HUES64 (cell line): ENCODE results near the gene PLCE1.

ENCODE experiments used
- H3K27ac ChIP-seq: 2 replicates; pipeline ENCODE4 v1.7.0; 2013; ENCODE audit warnings: low read depth, low read length, inconsistent platforms
- H3K27me3 ChIP-seq: 2 replicates; pipeline ENCODE4 v1.6.1; 2013; ENCODE audit warnings: mild to moderate bottlenecking, low read length; ENCODE audit not compliant: insufficient read depth
- H3K36me3 ChIP-seq: 2 replicates; pipeline ENCODE4 v1.6.1; 2013; ENCODE audit warnings: mild to moderate bottlenecking, low read length; ENCODE audit not compliant: insufficient read depth
- H3K4me1 ChIP-seq: 2 replicates; pipeline ENCODE4 v1.6.1; 2013; ENCODE audit warnings: mild to moderate bottlenecking, low read length, moderate library complexity; ENCODE audit not compliant: insufficient read depth
- H3K4me3 ChIP-seq: 2 replicates; pipeline ENCODE4 v1.5.1; 2013; ENCODE audit warnings: mild to moderate bottlenecking, low read length, moderate library complexity
- H3K9ac ChIP-seq: 2 replicates; pipeline ENCODE4 v1.6.1; 2013; ENCODE audit warnings: mild to moderate bottlenecking, low read depth, low read length
- H3K9me3 ChIP-seq: 2 replicates; pipeline ENCODE4 v1.6.1; 2013; ENCODE audit warnings: low read depth, low read length; ENCODE audit not compliant: insufficient read depth
- WGBS: fragments of 150-250, 120-280 bp; methylation state at CpG from one replicate; pipeline ENCODE4 v1.1.7; 2013; ENCODE audit warnings: missing lambda C conversion rate; 5-methylcytosine and 5-hydroxymethylcytosine counted together

PLCE1 gene

GRCh38 chr10:93995182-93995581 lies 1.5 kb downstream of the PLCE1 start:
- Histone ChIP-seq H3K9me3 (no peaks in the 10 kb centered on the region), H3K9ac (no peak overlapping the region), H3K36me3 (no peaks in the 10 kb centered on the region), H3K4me1 (peaks cover 24% of the 10 kb centered on the region; the same call in 1 of the 2 replicates), H3K27me3 (peaks cover 78% of the 10 kb centered on the region), H3K27ac (no peak overlapping the region), H3K4me3 (no peak overlapping the region)
- no CpG with 5 or more reads among the region's 1 CpG for WGBS

- Histone ChIP-seq H3K27me3 (peaks cover 73% of the 10 kb centered on the region), H3K36me3 (no peaks in the 10 kb centered on the region), H3K27ac (no peak overlapping the region), H3K4me3 (no peak overlapping the region), H3K9ac (no peak overlapping the region), H3K4me1 (peaks cover 23% of the 10 kb centered on the region; the same call in 1 of the 2 replicates), H3K9me3 (no peaks in the 10 kb centered on the region)
- 85% methylated on average over 9 of the region's 10 CpGs for WGBS
Measured at GRCh38 chr10:93995598-93996271, 2.0 kb downstream of the PLCE1 start.

- Histone ChIP-seq H3K4me1 (peaks cover 15% of the 10 kb centered on the region; the same call in 1 of the 2 replicates), H3K9me3 (no peaks in the 10 kb centered on the region), H3K36me3 (no peaks in the 10 kb centered on the region), H3K27ac (no peak overlapping the region), H3K4me3 (no peak overlapping the region), H3K27me3 (peaks cover 65% of the 10 kb centered on the region), H3K9ac (no peak overlapping the region)
- WGBS: 86% methylated on average over 3 of the region's 3 CpGs
Measured at GRCh38 chr10:93996551-93996950, 2.8 kb downstream of the PLCE1 start.

- Histone ChIP-seq H3K9ac (no peak overlapping the region), H3K4me3 (no peak overlapping the region), H3K27ac (no peak overlapping the region), H3K36me3 (no peaks in the 10 kb centered on the region), H3K9me3 (no peaks in the 10 kb centered on the region), H3K27me3 (peaks cover 55% of the 10 kb centered on the region), H3K4me1 (peaks cover 7% of the 10 kb centered on the region; the same call in 1 of the 2 replicates)
- 90% methylated on average over 2 of the region's 2 CpGs for WGBS
Measured at GRCh38 chr10:93997546-93997945, 3.8 kb downstream of the PLCE1 start.

GRCh38 chr10:93999401-93999851 lies 5.7 kb downstream of the PLCE1 start:
- Histone ChIP-seq H3K4me1 (0 out of 2 replicates have a peak, but pooled peaks cover 4% of the 10 kb centered on the region), H3K27ac (no peak overlapping the region)
- WGBS: 64% methylated on average over 11 of the region's 11 CpGs

GRCh38 chr10:94000638-94001415 lies 7.1 kb downstream of the PLCE1 start:
- Histone ChIP-seq H3K4me3 (no peak overlapping the region), H3K27ac (no peak overlapping the region), H3K36me3 (no peaks in the 10 kb centered on the region), H3K27me3 (peaks cover 23% of the 10 kb centered on the region), H3K9me3 (no peaks in the 10 kb centered on the region), H3K9ac (no peak overlapping the region), H3K4me1 (0 out of 2 replicates have a peak, but pooled peaks cover 4% of the 10 kb centered on the region)
- 66% methylated on average over 5 of the region's 5 CpGs for WGBS

More at GRCh38 chr10:93999401-93999851, 5.7 kb downstream of the PLCE1 start:
- H3K27me3 ChIP-seq: peaks cover 37% of the 10 kb centered on the region
- no peak overlapping the region for H3K4me3 ChIP-seq
- no peaks in the 10 kb centered on the region for H3K9me3 ChIP-seq
- H3K36me3 ChIP-seq: no peaks in the 10 kb centered on the region
- H3K9ac ChIP-seq: no peak overlapping the region

- no peaks in the 10 kb centered on the region for H3K9me3 ChIP-seq
- WGBS: 100% methylated on average over 1 of the region's 1 CpG
- H3K27ac ChIP-seq: no peak overlapping the region
- H3K4me1 ChIP-seq: 0 out of 2 replicates have a peak, but pooled peaks cover 4% of the 10 kb centered on the region
- no peak overlapping the region for H3K9ac ChIP-seq
- H3K4me3 ChIP-seq: no peak overlapping the region
- H3K27me3 ChIP-seq: peaks cover 17% of the 10 kb centered on the region
- H3K36me3 ChIP-seq: no peaks in the 10 kb centered on the region
Measured at GRCh38 chr10:94001416-94001810, 7.7 kb downstream of the PLCE1 start.

- Histone ChIP-seq H3K4me1 (peaks cover 9% of the 10 kb centered on the region), H3K27ac (no peak overlapping the region), H3K9ac (no peak overlapping the region), H3K27me3 (peaks cover 9% of the 10 kb centered on the region), H3K36me3 (no peaks in the 10 kb centered on the region), H3K4me3 (no peak overlapping the region), H3K9me3 (no peaks in the 10 kb centered on the region)
- WGBS: 87% methylated on average over 3 of the region's 3 CpGs
Measured at GRCh38 chr10:94002156-94002555, 8.4 kb downstream of the PLCE1 start.

- Histone ChIP-seq H3K4me1 (peaks cover 13% of the 10 kb centered on the region), H3K9ac (no peak overlapping the region), H3K27ac (no peak overlapping the region), H3K4me3 (no peak overlapping the region), H3K27me3 (no peaks in the 10 kb centered on the region), H3K9me3 (no peaks in the 10 kb centered on the region), H3K36me3 (no peaks in the 10 kb centered on the region)
- WGBS: 90% methylated on average over 3 of the region's 3 CpGs
Measured at GRCh38 chr10:94003488-94003887, 9.8 kb downstream of the PLCE1 start.

GRCh38 chr10:94005050-94005449 lies 11.3 kb downstream of the PLCE1 start:
- H3K4me1 ChIP-seq: peaks cover 10% of the 10 kb centered on the region
- H3K4me3 ChIP-seq: no peak overlapping the region
- WGBS: 89% methylated on average over 2 of the region's 2 CpGs

More at GRCh38 chr10:94005050-94005449, 11.3 kb downstream of the PLCE1 start:
- no peak overlapping the region for H3K27ac ChIP-seq
- H3K36me3 ChIP-seq: no peaks in the 10 kb centered on the region
- no peaks in the 10 kb centered on the region for H3K27me3 ChIP-seq
- no peak overlapping the region for H3K9ac ChIP-seq
- H3K9me3 ChIP-seq: 0 out of 2 replicates have a peak, but pooled peaks cover 4% of the 10 kb centered on the region
